ENCODE data around the gene SMYD2. TPM values are rescaled to one million over a fixed set of nuclear protein-coding genes. Genes with fewer than 3 reads are reported as not detected.

The SMYD2 gene
- total RNA-seq, 4 donors from 2014 or later = 25.3 to 30.7 (median 27.8) TPM

DNA sequence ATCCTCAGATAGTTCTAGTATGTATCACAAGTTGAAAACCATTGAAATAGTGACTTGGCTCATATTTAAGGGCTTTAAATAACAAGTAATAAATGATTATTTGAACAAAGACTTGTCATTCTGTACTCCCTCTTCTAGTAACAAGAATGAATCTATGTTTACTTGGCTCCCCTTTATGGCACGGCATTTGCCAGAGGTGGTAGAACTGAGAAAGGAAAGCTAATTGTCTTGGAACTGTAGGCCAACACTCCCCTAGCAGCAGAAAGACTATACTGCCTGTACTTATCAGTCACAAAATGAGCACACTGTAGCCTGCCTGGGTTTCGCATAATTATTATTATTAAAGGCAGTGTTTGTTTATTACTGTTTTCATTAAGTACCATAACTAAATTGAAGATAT, 29.6 kb upstream of the SMYD2 start:
- DNase-seq (ENCODE audit: low spot score in 2 of 2) = no peak
- Histone ChIP-seq H3K4me1 (no peaks in the 10 kb centered on the region), H3K27me3 (peaks cover under 1% of the 10 kb centered on the region), H3K27ac (no peak overlapping the region), H3K4me3 (no peak overlapping the region), H3K9me3 (no peaks in the 10 kb centered on the region), H3K36me3 (no peaks in the 10 kb centered on the region)
- TF ChIP-seq EP300 (IDR thresholded peaks at IDR 0.05) (no peak), POLR2A (IDR thresholded peaks at IDR 0.05) (no peak), POLR2AphosphoS5 (IDR thresholded peaks at IDR 0.05) (no peak)
- TF ChIP-seq, protein P1, sequence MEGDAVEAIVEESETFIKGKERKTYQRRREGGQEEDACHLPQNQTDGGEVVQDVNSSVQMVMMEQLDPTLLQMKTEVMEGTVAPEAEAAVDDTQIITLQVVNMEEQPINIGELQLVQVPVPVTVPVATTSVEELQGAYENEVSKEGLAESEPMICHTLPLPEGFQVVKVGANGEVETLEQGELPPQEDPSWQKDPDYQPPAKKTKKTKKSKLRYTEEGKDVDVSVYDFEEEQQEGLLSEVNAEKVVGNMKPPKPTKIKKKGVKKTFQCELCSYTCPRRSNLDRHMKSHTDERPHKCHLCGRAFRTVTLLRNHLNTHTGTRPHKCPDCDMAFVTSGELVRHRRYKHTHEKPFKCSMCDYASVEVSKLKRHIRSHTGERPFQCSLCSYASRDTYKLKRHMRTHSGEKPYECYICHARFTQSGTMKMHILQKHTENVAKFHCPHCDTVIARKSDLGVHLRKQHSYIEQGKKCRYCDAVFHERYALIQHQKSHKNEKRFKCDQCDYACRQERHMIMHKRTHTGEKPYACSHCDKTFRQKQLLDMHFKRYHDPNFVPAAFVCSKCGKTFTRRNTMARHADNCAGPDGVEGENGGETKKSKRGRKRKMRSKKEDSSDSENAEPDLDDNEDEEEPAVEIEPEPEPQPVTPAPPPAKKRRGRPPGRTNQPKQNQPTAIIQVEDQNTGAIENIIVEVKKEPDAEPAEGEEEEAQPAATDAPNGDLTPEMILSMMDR (IDR thresholded peaks at IDR 0.05) = no peak
- 88% methylated on average over 2 of the region's 2 CpGs for WGBS

GRCh38 chr1:214255509-214255908, 25.4 kb upstream of the SMYD2 start:
- no peak for TF ChIP-seq POLR2A (IDR thresholded peaks at IDR 0.05)
- TF ChIP-seq, protein P1 (IDR thresholded peaks at IDR 0.05) = no peak
- TF ChIP-seq EP300 (IDR thresholded peaks at IDR 0.05) = no peak
- no peak for TF ChIP-seq POLR2AphosphoS5 (IDR thresholded peaks at IDR 0.05)
- Histone ChIP-seq H3K4me3 (no peak overlapping the region), H3K36me3 (no peaks in the 10 kb centered on the region), H3K27ac (no peak overlapping the region), H3K27me3 (peaks cover 9% of the 10 kb centered on the region), H3K9me3 (no peaks in the 10 kb centered on the region), H3K4me1 (no peaks in the 10 kb centered on the region)
- WGBS = 90% methylated on average over 2 of the region's 2 CpGs
- no peak for DNase-seq (ENCODE audit: low spot score in 2 of 2)

DNA sequence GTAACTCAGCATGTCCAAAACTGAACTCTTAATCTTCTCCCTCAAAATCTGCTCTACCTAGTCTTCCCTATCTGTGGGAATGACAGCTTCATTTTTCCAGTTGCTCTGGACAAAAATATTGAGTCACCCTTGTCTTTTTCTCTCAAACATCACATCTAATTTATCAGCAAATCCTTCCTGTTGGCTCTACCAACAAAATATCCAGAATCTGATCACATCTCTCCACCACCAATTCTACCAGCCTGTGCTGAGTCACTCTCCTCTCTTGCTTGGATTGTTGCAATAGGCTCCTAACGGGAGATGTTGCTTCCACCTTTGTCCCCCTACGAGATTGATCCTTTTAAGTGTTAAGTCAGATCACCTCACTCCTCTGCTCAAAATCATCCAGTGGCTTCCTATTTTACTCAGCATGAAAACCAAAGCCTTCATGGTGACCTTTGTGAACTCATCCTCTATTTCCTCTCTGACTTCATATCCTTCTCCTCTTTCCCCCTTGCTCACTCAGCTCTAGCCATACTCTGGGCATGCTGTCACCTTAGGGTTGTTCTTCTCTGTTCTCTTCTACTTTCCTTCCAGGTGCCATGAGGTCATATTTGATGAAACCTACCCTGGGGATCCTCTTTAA, 21.5 kb upstream of the SMYD2 start:
- Histone ChIP-seq H3K27me3 (peaks cover 24% of the 10 kb centered on the region), H3K4me1 (peaks cover 7% of the 10 kb centered on the region), H3K9me3 (no peaks in the 10 kb centered on the region), H3K4me3 (no peak overlapping the region), H3K36me3 (no peaks in the 10 kb centered on the region), H3K27ac (no peak overlapping the region)
- no peak for DNase-seq (ENCODE audit: low spot score in 2 of 2)
- WGBS = 71% methylated on average over 2 of the region's 2 CpGs
- TF ChIP-seq, protein P1 (IDR thresholded peaks at IDR 0.05) = no peak
- TF ChIP-seq POLR2A (IDR thresholded peaks at IDR 0.05) (no peak), POLR2AphosphoS5 (IDR thresholded peaks at IDR 0.05) (no peak), EP300 (IDR thresholded peaks at IDR 0.05) (no peak)

DNA sequence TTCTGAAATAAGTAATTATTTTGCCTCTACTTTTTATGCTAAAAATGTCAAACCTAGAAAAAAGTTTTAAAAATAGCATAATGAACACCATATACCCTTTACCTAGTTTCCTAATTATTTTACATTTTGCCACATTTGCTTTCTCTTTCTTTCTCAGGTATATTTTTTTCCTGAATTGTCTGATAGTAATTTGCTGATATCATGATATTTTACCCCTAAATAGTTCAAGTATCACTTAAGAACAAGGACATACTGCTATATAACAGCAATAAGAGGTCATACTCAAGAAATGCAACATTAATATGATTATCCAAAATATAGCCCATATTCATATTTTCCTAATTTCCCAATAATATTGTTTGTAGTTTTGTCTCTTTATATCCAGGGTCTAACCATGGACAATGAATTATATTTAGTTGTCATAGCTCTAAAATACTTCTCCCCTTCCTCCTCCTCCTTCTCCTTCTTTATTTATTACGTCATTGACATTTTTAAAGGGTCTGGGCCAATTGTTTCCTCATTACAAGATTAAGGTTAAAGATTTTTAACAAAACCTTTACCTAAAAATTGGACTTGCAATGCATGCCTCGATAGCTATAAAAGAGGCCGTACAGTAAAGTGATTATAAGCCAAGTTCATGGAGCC, 20.3 kb upstream of the SMYD2 start:
- no peak overlapping the region for H3K27ac ChIP-seq
- H3K36me3 ChIP-seq = no peaks in the 10 kb centered on the region
- no peaks in the 10 kb centered on the region for H3K9me3 ChIP-seq
- TF ChIP-seq POLR2AphosphoS5 (IDR thresholded peaks at IDR 0.05) (no peak), POLR2A (IDR thresholded peaks at IDR 0.05) (no peak), EP300 (IDR thresholded peaks at IDR 0.05) (no peak)
- TF ChIP-seq, protein P1 (IDR thresholded peaks at IDR 0.05) = no peak
- no peak for DNase-seq (ENCODE audit: low spot score in 2 of 2)
- no peak overlapping the region for H3K4me3 ChIP-seq
- WGBS = 82% methylated on average over 3 of the region's 3 CpGs
- peaks cover 7% of the 10 kb centered on the region for H3K4me1 ChIP-seq
- peaks cover 27% of the 10 kb centered on the region for H3K27me3 ChIP-seq
